ENCODE data around the gene PLCG1.

PLCG1 gene

DNA sequence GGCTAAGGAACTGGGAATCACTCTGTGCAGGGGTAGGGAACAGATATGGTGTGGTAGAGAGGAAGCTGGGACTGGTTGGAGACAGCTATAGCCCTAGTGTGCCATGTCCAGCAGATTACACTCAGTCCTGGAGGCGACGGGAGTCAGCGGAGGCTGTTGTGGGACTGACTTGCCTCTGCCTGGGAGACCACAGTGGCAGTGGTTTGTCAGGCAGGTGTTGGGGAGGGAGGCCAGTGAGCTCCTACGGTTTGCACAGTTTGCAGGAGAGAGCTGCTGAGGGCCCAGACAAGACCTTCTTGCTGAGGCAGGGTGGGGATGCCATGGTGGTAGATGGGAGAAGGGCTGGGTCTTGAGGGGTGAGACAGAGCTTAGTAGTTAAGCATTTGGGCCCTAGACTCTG, 4.9 kb downstream of the PLCG1 start:
- no peak for DNase-seq (ENCODE audit: low read depth)

DNA sequence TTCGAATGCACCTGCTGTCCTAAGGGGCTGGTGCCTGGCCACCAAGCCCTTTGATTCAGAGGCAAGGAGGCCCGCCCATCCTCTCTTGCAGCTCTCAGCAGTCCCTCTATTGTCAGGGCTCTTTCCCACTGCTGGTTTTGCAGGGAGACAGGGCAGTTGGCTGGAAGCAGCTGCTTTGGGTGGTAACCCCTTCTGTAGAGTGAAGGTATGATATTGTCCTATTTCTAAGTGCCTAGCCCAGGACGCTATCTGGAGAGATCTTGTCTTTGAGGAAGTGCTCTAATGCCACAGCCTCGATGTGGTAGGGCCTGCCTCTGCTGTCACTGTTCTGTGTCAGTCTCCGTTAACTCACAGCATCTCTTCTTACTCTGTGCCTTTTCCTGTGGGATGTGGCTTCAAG, 5.6 kb downstream of the PLCG1 start:
- DNase-seq (ENCODE audit: low read depth) = peak; percentile 46

DNA sequence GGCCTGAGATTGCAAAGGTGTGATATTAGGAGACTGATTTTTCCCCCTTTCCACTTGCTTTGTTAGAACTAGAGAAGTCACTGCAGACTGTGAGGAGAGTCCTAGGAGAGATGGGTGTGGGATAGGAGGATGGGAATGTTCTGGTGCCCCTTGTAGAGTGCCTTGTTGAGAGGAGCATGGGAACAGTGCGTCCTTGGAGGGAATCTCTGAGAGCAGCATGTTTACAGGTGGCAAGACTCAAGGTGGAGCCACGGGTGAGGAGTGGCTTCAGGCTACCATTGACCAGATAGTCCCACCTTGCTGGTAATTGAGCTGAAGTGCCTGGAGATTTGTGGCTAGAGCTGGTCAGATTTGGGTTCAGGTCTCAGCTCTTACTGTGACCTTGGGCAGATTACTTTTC, 6.0 kb downstream of the PLCG1 start:
- DNase-seq (ENCODE audit: low read depth) = no peak

GRCh38 chr20:41145317-41145716, 8.0 kb downstream of the PLCG1 start:
- no peak for DNase-seq (ENCODE audit: low read depth)

GRCh38 chr20:41145821-41146620, 8.7 kb downstream of the PLCG1 start:
- no peak for DNase-seq (ENCODE audit: low read depth)

GRCh38 chr20:41147767-41148191, 10.4 kb downstream of the PLCG1 start:
- DNase-seq (ENCODE audit: low read depth) = no peak

DNA sequence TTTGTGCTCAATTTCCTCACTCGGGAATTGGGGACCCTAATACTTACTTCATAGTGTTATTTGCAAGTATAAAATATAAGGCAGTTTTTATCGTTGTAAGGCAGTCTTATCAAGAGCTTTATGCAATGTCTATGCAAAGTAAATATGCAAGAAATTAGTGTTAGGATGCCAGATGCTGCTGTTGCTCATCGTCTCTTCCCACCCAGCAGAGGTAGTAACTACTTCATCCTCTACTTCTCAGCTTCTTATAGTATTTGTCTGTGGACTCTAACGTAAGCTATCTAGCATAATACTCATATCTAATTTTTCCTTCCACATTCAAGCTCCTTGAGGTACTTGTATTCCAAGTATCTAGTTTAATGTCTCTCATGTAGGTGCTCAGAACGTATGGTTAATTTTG, 11.6 kb downstream of the PLCG1 start:
- no peak for DNase-seq (ENCODE audit: low read depth)

DNA sequence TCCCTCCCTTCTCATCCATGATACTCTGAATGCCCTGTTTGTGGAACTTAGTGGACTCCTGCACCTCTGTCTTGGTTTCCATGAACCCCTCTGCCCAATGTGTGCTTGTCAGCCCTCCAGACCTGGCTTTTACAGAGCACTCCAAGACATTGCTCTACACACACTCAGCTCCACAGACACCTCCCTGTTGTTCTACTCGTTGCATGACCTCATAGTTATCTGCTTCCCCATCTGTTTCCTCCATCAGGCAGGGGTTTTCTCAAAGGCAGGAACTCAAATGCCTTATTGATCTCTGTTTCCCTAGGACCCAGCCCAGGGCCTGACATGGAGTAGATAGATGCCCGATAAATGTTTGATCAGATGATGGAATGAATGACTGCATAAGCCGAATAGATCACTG, 13.3 kb downstream of the PLCG1 start:
- DNase-seq (ENCODE audit: low read depth) = peak; percentile 39

- no peak for DNase-seq (ENCODE audit: low read depth)
Observed at GRCh38 chr20:41151134-41151869, 14.0 kb downstream of the PLCG1 start.

DNA sequence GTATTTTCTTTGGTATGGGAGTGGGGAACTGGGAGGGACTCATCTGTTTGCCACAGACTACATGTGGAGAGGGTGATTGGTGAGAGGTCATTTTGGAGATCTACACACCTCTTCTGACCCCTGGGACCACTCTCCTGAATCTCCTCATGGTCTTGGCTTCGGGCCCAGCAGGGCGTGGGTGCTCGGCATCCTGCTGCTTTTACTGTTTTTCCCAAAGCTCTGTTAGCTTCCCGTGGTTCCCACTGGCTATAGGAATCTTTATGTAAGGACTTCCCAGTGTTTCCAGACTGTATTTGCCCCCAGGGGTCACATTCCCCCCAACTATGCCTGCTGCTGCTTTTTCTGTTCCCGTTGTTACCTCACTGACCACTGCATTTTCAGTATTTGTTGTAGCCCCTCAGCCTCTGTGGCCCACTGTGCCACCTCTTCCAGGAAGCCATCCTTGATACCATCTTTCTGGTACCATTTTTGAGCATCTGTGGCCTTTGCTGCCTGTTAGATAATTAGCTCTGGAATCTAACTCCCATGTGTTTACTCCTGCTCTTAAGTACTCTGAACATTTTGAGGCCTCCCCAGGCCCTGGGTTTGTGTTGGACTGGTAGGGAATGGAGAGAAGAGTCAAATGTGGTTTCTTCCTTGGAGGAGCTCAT, 14.9 kb downstream of the PLCG1 start:
- no peak for DNase-seq (ENCODE audit: low read depth)

- no peak for DNase-seq (ENCODE audit: low read depth)
Observed at GRCh38 chr20:41154436-41155176, 17.3 kb downstream of the PLCG1 start.

DNA sequence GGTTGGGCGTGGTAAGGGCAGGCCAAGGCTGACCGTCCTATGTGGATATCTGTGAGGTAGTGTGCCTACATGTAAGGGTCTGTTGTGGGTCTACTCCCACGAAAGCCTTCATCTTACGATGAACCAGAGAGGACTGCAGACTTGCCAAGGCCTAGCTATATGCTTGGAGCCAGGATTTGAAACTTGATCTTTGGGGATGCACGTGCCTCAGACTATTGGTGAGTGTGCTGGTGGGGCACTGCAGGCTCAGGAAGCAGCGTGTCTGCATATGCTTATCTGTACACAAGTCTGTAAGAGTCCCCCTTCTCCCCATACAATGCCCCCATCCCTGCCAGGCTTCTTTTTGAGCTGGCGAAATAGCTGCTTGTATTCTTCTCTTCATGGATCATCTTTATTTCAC, 17.9 kb downstream of the PLCG1 start:
- no peak for DNase-seq (ENCODE audit: low read depth)

DNA sequence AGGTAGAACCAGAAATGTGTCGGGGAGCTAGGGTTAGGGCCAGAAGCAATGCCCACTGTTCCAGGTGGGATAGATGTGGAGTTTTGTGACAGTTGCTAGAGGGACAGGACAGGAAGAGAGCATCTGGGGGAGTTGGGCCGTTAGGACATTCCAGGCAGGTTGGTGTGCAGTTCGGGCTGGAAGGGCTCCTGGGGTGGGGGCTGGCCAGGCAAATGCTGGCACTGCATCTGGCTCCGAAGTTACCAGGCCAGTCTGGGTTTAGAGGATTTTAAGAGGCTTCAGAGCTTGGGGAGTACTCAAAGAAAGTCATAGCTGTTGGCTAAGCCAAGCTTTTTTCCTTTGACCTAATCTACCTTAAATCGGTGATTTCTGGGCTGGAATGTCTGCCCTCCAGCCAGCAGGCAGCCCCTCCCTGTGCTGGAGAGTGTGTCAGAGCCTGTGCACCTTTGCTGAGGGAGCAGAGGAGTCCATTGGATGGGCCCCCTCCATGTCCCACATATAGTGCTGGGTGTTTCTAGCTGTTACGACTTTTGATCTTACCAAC, 20.8 kb downstream of the PLCG1 start:
- no peak for DNase-seq (ENCODE audit: low read depth)

DNA sequence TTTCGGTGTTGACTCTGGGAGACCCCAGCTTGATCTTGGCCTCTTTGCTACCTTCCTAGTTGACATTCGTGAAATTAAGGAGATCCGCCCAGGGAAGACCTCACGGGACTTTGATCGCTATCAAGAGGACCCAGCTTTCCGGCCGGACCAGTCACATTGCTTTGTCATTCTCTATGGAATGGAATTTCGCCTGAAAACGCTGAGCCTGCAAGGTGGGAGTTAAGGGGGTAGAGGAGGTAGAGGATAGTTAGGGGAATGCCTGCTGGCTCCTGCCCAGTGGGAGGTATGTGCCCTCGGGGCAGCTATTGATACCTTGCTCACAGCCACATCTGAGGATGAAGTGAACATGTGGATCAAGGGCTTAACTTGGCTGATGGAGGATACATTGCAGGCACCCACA, 22.2 kb downstream of the PLCG1 start:
- DNase-seq (ENCODE audit: low read depth) = no peak

- no peak for DNase-seq (ENCODE audit: low read depth)
Observed at GRCh38 chr20:41160686-41161085, 23.3 kb downstream of the PLCG1 start.

GRCh38 chr20:41161886-41162285, 24.5 kb downstream of the PLCG1 start:
- no peak for DNase-seq (ENCODE audit: low read depth)

DNA sequence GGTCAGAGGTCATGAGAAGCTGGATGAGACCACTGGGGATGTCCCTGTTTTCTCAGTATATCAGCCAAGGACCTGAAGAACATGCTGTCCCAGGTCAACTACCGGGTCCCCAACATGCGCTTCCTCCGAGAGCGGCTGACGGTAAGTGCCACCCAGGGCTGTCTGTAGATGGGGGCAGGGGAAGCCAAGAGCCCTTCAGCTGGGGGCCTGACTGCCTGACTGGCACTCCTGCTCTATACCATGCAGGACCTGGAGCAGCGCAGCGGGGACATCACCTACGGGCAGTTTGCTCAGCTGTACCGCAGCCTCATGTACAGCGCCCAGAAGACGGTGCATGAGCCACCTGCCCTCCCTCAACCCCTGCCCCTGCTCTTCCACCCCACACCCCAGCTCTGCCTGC, 25.1 kb downstream of the PLCG1 start:
- DNase-seq (ENCODE audit: low read depth) = no peak

GRCh38 chr20:41163821-41164220, 26.5 kb downstream of the PLCG1 start:
- DNase-seq (ENCODE audit: low read depth) = no peak

DNA sequence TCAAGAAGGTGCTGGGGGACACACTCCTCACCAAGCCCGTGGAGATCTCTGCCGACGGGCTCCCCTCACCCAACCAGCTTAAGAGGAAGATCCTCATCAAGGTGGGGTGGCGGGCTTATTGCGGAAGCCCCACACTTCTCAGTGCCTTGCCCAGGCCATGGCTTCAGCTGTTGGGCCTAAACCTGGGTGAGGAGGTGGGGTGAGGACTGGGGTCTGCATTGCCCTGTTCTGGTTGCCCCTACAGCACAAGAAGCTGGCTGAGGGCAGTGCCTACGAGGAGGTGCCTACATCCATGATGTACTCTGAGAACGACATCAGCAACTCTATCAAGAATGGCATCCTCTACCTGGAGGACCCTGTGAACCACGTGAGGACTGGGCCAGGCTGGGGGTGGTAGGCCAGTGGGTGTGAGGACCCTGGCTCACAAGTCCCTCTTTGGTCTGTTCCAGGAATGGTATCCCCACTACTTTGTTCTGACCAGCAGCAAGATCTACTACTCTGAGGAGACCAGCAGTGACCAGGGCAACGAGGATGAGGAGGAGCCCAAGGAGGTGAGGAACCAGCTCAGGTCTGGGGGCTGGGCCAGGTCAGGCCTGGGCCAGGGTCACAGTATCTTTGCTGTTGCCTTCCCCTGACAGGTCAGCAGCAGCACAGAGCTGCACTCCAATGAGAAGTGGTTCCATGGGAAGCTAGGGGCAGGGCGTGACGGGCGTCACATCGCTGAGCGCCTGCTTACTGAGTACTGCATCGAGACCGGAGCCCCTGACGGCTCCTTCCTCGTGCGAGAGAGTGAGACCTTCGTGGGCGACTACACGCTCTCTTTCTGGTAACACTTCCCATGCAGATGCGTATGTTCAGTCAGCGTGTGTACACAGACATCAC, 27.9 kb downstream of the PLCG1 start:
- no peak for DNase-seq (ENCODE audit: low read depth)

DNA sequence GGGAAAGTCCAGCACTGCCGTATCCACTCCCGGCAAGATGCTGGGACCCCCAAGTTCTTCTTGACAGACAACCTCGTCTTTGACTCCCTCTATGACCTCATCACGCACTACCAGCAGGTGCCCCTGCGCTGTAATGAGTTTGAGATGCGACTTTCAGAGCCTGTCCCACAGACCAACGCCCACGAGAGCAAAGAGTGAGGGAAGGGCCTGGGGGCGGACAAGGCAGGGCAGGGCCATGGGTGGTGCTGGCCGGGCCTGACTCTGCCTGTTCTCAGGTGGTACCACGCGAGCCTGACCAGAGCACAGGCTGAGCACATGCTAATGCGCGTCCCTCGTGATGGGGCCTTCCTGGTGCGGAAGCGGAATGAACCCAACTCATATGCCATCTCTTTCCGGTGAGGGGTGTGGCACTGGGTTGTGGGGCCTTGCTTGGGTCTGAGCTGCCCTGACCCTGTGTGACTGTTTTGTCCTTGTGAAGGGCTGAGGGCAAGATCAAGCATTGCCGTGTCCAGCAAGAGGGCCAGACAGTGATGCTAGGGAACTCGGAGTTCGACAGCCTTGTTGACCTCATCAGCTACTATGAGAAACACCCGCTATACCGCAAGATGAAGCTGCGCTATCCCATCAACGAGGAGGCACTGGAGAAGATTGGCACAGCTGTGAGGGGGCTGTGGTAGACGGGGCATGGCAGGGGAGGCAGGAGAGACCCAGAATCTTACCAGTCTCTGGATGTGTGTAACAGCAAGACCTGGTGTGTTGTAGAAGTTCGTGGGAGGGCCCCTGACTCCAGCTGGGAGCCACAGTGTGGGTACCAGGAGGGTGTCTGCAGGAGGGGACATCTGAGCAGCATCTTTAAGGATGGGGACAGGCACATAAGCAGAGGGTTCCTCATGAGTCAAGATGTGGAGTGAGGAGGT, 29.1 kb downstream of the PLCG1 start:
- no peak for DNase-seq (ENCODE audit: low read depth)
